HCT116 (cell line): ENCODE data around the gene PYCR2. TPM values are rescaled to one million over a fixed set of nuclear protein-coding genes. Genes with fewer than 3 reads are reported as not detected.
A peak's percentile ranks its signal among the peaks of the same experiment; 100 is the strongest.

Experiments used
- ATAC-seq: fragments of 200-7000 bp; cut with Tn5 transposase; 2 replicates; pipeline ENCODE4 v1.9.1; 2020; ENCODE audit warnings: mild to moderate bottlenecking, moderate library complexity
- BruUV-seq: library from RNA; stranded (reverse); fragments of 400-500 nt; replicated peaks from 2 replicates; lab custom pipeline; 2021; lab: Mats Ljungman, UMichigan
- CTCF ChIA-PET: fragments of 300-600 bp; sonication (Branson Sonifier 250); formaldehyde crosslinking; loops from one replicate; lab custom pipeline; 2021; ENCODE audit warnings: antibody characterized with exemption; lab: Charles Lee
- POLR2A ChIA-PET: fragments of 300-600, 350-600 bp; sonication (Branson Sonifier 250); formaldehyde crosslinking; loops from one replicate; lab custom pipeline; 2021; ENCODE audit warnings: antibody characterized with exemption; lab: Charles Lee
- RAD21 ChIA-PET, 2 experiments: fragments of 300-600 bp; sonication (Branson Sonifier 250); formaldehyde crosslinking; loops; one replicate each; lab custom pipeline; 2023; ENCODE audit warnings: low total read pairs in 2 of 2; ENCODE audit not compliant: uncharacterized antibody in 2 of 2, unreplicated experiment in 2 of 2, low non-redundant PET in 1 of 2; lab: Charles Lee
- DNase-seq: peaks from one replicate; pipeline ENCODE4 v3.0.0-alpha.2; 2010; ENCODE audit warnings: low read depth, low spot score
- H2AFZ ChIP-seq: fragments of 200-600 bp; shearing (Covaris generic), sonication (generic); 2 replicates; pipeline ENCODE4 v1.6.1; 2017; ENCODE audit warnings: low read depth, mixed run types, mixed read lengths, antibody characterized with exemption, low read length; ENCODE audit not compliant: poor library complexity, severe bottlenecking
- H3K27ac ChIP-seq: 2 replicates; pipeline ENCODE4 v1.5.1; 2012; ENCODE audit warnings: low read depth, low read length
- H3K27me3 ChIP-seq: fragments of 200-600 bp; sonication (generic); 2 replicates; pipeline ENCODE4 v1.6.1; 2016; ENCODE audit warnings: mixed run types, low read length, mixed read lengths; ENCODE audit not compliant: insufficient read depth
- H3K36me3 ChIP-seq, 2 experiments: fragments of 200-500 bp in 1 of 2; fragments of 200-600 bp in 1 of 2; sonication (Bioruptor generic) in 1 of 2; sonication (generic) in 1 of 2; 2 replicates each; pipeline versions ENCODE4 v1.5.1 to v1.6.1; 2014 to 2016; ENCODE audit warnings: low read length in 2 of 2, inconsistent platforms in 1 of 2, mixed read lengths in 1 of 2, mixed run types in 1 of 2; ENCODE audit not compliant: insufficient read depth in 2 of 2, control insufficient read depth in 1 of 2
- H3K4me1 ChIP-seq, 2 experiments: fragments of 200-600 bp in 1 of 2; sonication (generic) in 1 of 2; 2 replicates each; pipeline versions ENCODE4 v1.5.1 to v1.6.1; 2012 to 2017; ENCODE audit warnings: low read length in 2 of 2, inconsistent platforms in 1 of 2, mild to moderate bottlenecking in 1 of 2, mixed read lengths in 1 of 2, mixed run types in 1 of 2, moderate library complexity in 1 of 2; ENCODE audit not compliant: insufficient read depth in 2 of 2, control insufficient read depth in 1 of 2
- H3K4me2 ChIP-seq: fragments of 200-600 bp; sonication (generic); 2 replicates; pipeline ENCODE4 v1.6.1; 2017; ENCODE audit warnings: mixed run types, low read length, mixed read lengths
- H3K4me3 ChIP-seq, 2 experiments: fragments of 200-600 bp in 1 of 2; sonication (generic) in 1 of 2; replicated peaks in 1 of 2; 2 replicates each; pipeline ENCODE4 v1.5.1; 2011 to 2016; ENCODE audit warnings: low read length in 2 of 2, control low read depth in 1 of 2, low read depth in 1 of 2, mild to moderate bottlenecking in 1 of 2, mixed read lengths in 1 of 2, mixed run types in 1 of 2
- H3K79me2 ChIP-seq: fragments of 200-600 bp; sonication (generic); 2 replicates; pipeline ENCODE4 v1.6.1; 2017; ENCODE audit warnings: mild to moderate bottlenecking, mixed run types, low read length, moderate library complexity, mixed read lengths; ENCODE audit not compliant: insufficient read depth
- H3K9ac ChIP-seq: fragments of 200-600 bp; sonication (generic); 2 replicates; pipeline ENCODE4 v1.6.1; 2016; ENCODE audit warnings: low read length, mixed read lengths
- H3K9me2 ChIP-seq: fragments of 200-600 bp; sonication (generic), shearing (Covaris generic); 2 replicates; pipeline ENCODE4 v1.6.1; 2017; ENCODE audit warnings: mixed run types, mild to moderate bottlenecking, moderate library complexity; ENCODE audit not compliant: insufficient read depth
- H3K9me3 ChIP-seq, 2 experiments: fragments of 200-500 bp in 1 of 2; fragments of 200-600 bp in 1 of 2; sonication (Bioruptor generic) in 1 of 2; sonication (generic) in 1 of 2; 2 replicates each; pipeline ENCODE4 v1.6.1; 2014 to 2017; ENCODE audit warnings: low read length in 2 of 2, mixed read lengths in 2 of 2, inconsistent platforms in 1 of 2, low read depth in 1 of 2, mild to moderate bottlenecking in 1 of 2, mixed run types in 1 of 2, moderate library complexity in 1 of 2; ENCODE audit not compliant: control insufficient read depth in 1 of 2, insufficient read depth in 1 of 2
- H4K20me1 ChIP-seq: fragments of 200-600 bp; sonication (generic), shearing (Covaris generic); 2 replicates; pipeline ENCODE4 v1.6.1; 2017; ENCODE audit warnings: mixed run types, mild to moderate bottlenecking, moderate library complexity; ENCODE audit not compliant: insufficient read depth
- CEBPB ChIP-seq: IDR thresholded peaks from 2 replicates; pipeline ENCODE4 v1.6.1; 2012; ENCODE audit warnings: low read depth
- CTCF ChIP-seq, 3 experiments: fragments of 200-600 bp in 1 of 3; sonication (generic) in 1 of 3; IDR thresholded peaks in 2 of 3; conservative IDR thresholded peaks in 1 of 3; 2 replicates each; pipeline ENCODE4 v1.5.1; 2012 to 2017; ENCODE audit warnings: low read depth in 2 of 3, low read length in 2 of 3, antibody characterized with exemption in 1 of 3, borderline replicate concordance in 1 of 3, control low read depth in 1 of 3, mild to moderate bottlenecking in 1 of 3, mixed read lengths in 1 of 3, mixed run types in 1 of 3, moderate library complexity in 1 of 3; ENCODE audit not compliant: insufficient read depth in 1 of 3
- EZH2phosphoT487 ChIP-seq: fragments of 200-600 bp; IDR thresholded peaks from 2 replicates; pipeline ENCODE4 v1.6.1; 2018; ENCODE audit warnings: antibody characterized with exemption, borderline replicate concordance
- POLR2AphosphoS5 ChIP-seq: IDR thresholded peaks from 2 replicates; pipeline ENCODE4 v1.6.1; 2011; ENCODE audit warnings: mild to moderate bottlenecking, low read depth, low read length, moderate library complexity
- TCF7L2 ChIP-seq: IDR thresholded peaks from 2 replicates; pipeline ENCODE4 v1.7.0; 2011; ENCODE audit warnings: borderline replicate concordance, inconsistent platforms; ENCODE audit not compliant: insufficient read depth, insufficient read length; ENCODE audit errors: extremely low read depth
- YY1 ChIP-seq: IDR thresholded peaks from 2 replicates; pipeline ENCODE4 v1.6.1; 2011; ENCODE audit warnings: low read length, low read depth, moderate library complexity, mild to moderate bottlenecking; ENCODE audit not compliant: insufficient replicate concordance; ENCODE audit errors: extremely low read depth
- ZBTB33 ChIP-seq: IDR thresholded peaks from 2 replicates; pipeline ENCODE4 v1.6.1; 2011; ENCODE audit warnings: mild to moderate bottlenecking, low read length, moderate library complexity; ENCODE audit not compliant: insufficient replicate concordance; ENCODE audit errors: extremely low read depth
- ZNF274 ChIP-seq: fragments of 200-500 bp; sonication (Bioruptor generic); IDR thresholded peaks from 2 replicates; pipeline ENCODE4 v1.6.1; 2014; ENCODE audit warnings: mild to moderate bottlenecking, low read depth, low read length, inconsistent platforms
- intact Hi-C: fragments of 100-400 bp; cut with micrococcal nuclease; formaldehyde crosslinking; loops from 2 replicates; pipeline ENCODE4 v1.10.0; 2022
- total RNA-seq: library from RNA; stranded (reverse); gene quantifications from one replicate; pipeline ENCODE4 v1.2.1, GENCODE V29; 2021; ENCODE audit not compliant: unreplicated experiment

Gene PYCR2
- total RNA-seq, 1 experiment from 2014 or later: 107 TPM

GRCh38 chr1:225875044-225875815, 48.8 kb downstream of the PYCR2 start:
- intact Hi-C loops: no loop called here
- CTCF ChIA-PET: interaction anchor here (0.7 to 1.4 kb wide), 4 partner anchors 35 to 787 kb away, joined by 4 to 5 read pairs (median 4); partner anchors contain the start of gene PYCR2
- DNase-seq (peak; percentile 82), ATAC-seq (peak; percentile 93)
- no TSS peak for BruUV-seq
- no peaks in the 10 kb centered on the region for H3K27me3 ChIP-seq
- no peaks in the 10 kb centered on the region for H3K79me2 ChIP-seq
- H3K4me3 ChIP-seq: peak overlapping the region; percentile 23 to 45
- H3K4me2 ChIP-seq: peak overlapping the region; percentile 89
- peak overlapping the region; percentile 91 for H3K27ac ChIP-seq
- H3K4me1 ChIP-seq: peaks cover 63 to 77% of the 10 kb centered on the region in 2 experiments
- no peaks in the 10 kb centered on the region for H3K9me2 ChIP-seq
- H4K20me1 ChIP-seq: no peaks in the 10 kb centered on the region
- RAD21 ChIA-PET: no interaction called here
- TF ChIP-seq ZBTB33 (peak; percentile 61), CTCF (IDR thresholded peaks at IDR 0.05 in 2 of 3, conservative IDR thresholded peaks at IDR 0.05 in 1 of 3; ENCODE audit: borderline replicate concordance in 1 of 3, insufficient read depth in 1 of 3, low read depth in 2 of 3, low read length in 2 of 3) (peak in 1 of 3 experiments; percentile 9; a peak in 1 of 6 replicates), CEBPB (no peak), YY1 (peak; percentile 9), EZH2phosphoT487 (no peak), POLR2AphosphoS5 (peak; percentile 65; the same call in 1 of the 2 replicates), TCF7L2 (peak; percentile 75), ZNF274 (no peak)
- H2AFZ ChIP-seq: no peak overlapping the region
- no peaks in the 10 kb centered on the region for H3K9me3 ChIP-seq
- peak overlapping the region; percentile 62 for H3K9ac ChIP-seq
- POLR2A ChIA-PET: interaction anchor here (0.6 to 0.8 kb wide), 3 partner anchors 11 to 1377 kb away, joined by 3 to 5 read pairs (median 3); partner anchors contain the start of gene PYCR2
- peaks cover 0 to 18% of the 10 kb centered on the region in 2 experiments; a peak in 2 of 4 replicates for H3K36me3 ChIP-seq
